ENCODE results near the gene ST7. TPM values are rescaled to one million over a fixed set of nuclear protein-coding genes. Genes with fewer than 3 reads are reported as not detected.

ST7 gene
- total and polyA plus RNA-seq, 2 experiments from 2014 or later: 9.9 to 18.3 TPM

DNA sequence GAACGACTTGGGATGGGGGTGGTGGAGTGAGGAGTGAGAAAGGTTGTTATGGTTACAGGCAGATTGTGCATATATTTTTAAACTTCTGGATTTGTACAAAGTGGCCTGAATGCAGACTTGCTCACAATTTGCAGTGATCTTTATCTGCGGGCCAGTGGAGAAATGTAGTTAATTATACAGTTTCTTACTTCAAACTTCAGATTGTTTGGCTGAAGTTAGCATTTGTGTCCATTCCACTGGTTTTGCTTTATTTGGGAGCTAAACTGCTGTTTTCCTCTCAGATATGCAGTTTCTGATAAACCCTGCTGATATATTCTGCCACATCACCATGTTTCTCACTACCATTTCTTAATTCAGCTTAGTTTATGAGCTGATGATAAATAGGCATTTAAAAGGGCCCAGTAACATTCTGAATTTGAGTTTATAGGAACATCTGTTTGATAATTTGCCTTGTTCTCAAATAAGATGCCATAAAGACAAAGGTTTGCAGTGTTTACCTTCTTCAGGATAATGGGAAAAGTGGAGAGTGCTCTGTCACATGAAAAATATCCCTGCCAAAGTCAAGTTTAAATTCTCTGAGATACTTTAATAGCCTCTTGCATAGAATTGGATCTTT lies 170.1 kb downstream of the ST7 start (continued):
- TF ChIP-seq, protein P1, sequence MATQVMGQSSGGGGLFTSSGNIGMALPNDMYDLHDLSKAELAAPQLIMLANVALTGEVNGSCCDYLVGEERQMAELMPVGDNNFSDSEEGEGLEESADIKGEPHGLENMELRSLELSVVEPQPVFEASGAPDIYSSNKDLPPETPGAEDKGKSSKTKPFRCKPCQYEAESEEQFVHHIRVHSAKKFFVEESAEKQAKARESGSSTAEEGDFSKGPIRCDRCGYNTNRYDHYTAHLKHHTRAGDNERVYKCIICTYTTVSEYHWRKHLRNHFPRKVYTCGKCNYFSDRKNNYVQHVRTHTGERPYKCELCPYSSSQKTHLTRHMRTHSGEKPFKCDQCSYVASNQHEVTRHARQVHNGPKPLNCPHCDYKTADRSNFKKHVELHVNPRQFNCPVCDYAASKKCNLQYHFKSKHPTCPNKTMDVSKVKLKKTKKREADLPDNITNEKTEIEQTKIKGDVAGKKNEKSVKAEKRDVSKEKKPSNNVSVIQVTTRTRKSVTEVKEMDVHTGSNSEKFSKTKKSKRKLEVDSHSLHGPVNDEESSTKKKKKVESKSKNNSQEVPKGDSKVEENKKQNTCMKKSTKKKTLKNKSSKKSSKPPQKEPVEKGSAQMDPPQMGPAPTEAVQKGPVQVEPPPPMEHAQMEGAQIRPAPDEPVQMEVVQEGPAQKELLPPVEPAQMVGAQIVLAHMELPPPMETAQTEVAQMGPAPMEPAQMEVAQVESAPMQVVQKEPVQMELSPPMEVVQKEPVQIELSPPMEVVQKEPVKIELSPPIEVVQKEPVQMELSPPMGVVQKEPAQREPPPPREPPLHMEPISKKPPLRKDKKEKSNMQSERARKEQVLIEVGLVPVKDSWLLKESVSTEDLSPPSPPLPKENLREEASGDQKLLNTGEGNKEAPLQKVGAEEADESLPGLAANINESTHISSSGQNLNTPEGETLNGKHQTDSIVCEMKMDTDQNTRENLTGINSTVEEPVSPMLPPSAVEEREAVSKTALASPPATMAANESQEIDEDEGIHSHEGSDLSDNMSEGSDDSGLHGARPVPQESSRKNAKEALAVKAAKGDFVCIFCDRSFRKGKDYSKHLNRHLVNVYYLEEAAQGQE (IDR thresholded peaks at IDR 0.05; ENCODE audit: unreplicated experiment): no peak
- no peak for TF ChIP-seq STAT1 (IDR thresholded peaks at IDR 0.05; ENCODE audit: unreplicated experiment)
- no peak for TF ChIP-seq POLR2AphosphoS5 (IDR thresholded peaks at IDR 0.05; ENCODE audit: low read depth)

DNA sequence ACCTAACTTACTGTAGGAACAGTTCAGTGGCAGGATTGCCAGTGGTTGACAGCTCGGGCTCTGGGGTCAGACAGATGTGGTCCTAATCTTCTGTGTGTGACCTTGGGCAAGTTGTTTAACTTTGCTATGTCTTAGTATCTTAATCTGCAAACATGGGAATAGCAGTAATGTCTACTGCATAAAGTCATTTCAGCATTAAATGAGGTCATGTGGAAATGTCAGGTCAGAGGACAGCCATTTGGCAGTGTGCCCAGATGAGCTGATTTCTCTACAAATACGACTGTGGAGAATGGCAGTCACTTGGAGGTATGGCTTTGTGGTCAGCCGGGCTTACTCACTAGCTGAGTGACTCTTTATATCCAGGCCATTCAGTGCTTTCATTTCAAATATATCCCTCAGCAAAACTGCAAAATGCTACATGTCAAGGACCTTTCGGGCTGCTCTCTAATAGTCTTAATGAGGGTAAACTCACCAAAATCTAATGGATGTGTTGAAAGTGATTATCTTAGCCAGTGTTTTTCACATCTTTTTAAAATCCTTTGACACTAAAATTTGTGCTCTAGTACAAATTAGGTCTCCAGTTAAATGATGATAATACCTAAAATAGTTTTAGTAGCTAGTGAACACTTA lies 171.4 kb downstream of the ST7 start:
- Mint-ChIP-seq H3K9me3 (no peaks in the 10 kb centered on the region), H3K27me3 (ENCODE audit: insufficient read depth, low read depth, poor library complexity) (no peaks in the 10 kb centered on the region), H3K27ac (0 out of 2 replicates have a peak overlapping the region, but pooled peaks have one; percentile 29), H3K36me3 (ENCODE audit: low read depth) (no peaks in the 10 kb centered on the region), H3K4me3 (no peak overlapping the region), H3K4me1 (peaks cover 25% of the 10 kb centered on the region)
- Histone ChIP-seq H3K27me3 (ENCODE audit: insufficient read depth) (no peaks in the 10 kb centered on the region), H3K36me3 (ENCODE audit: insufficient read depth) (no peaks in the 10 kb centered on the region), H3F3A (replicated peaks; ENCODE audit: low read depth) (no peaks in the 10 kb centered on the region), H3K4me3 (no peak overlapping the region), H3K4me2 (no peak overlapping the region), H3K9me2 (ENCODE audit: insufficient read depth) (no peaks in the 10 kb centered on the region), H2AFZ (no peak overlapping the region), H4K20me1 (replicated peaks; ENCODE audit: insufficient read depth) (no peaks in the 10 kb centered on the region), H3K27ac (ENCODE audit: low read depth) (no peak overlapping the region), H3K4me1 (ENCODE audit: insufficient read depth) (peaks cover 20% of the 10 kb centered on the region), H3K79me2 (replicated peaks; ENCODE audit: insufficient read depth) (no peaks in the 10 kb centered on the region)
- DNase-seq (ENCODE audit: low spot score) (no peak), ATAC-seq (no peak)
- TF ChIP-seq JUNB (IDR thresholded peaks at IDR 0.05; ENCODE audit: unreplicated experiment) (no peak), ZNF114 (CRISPR knock-in tag; IDR thresholded peaks at IDR 0.05) (no peak), ZNF331 (CRISPR knock-in tag; IDR thresholded peaks at IDR 0.05; ENCODE audit: low read depth) (no peak), POLR2AphosphoS5 (IDR thresholded peaks at IDR 0.05; ENCODE audit: low read depth) (no peak), NANOG (IDR thresholded peaks at IDR 0.05; ENCODE audit: borderline replicate concordance) (no peak), EZH2phosphoT487 (IDR thresholded peaks at IDR 0.05; ENCODE audit: unreplicated experiment) (no peak), EZH2 (IDR thresholded peaks at IDR 0.05; ENCODE audit: low read depth, unreplicated experiment) (no peak), CREB1 (CRISPR knock-in tag; IDR thresholded peaks at IDR 0.05; ENCODE audit: low read depth) (no peak)
- TF ChIP-seq, protein P2, sequence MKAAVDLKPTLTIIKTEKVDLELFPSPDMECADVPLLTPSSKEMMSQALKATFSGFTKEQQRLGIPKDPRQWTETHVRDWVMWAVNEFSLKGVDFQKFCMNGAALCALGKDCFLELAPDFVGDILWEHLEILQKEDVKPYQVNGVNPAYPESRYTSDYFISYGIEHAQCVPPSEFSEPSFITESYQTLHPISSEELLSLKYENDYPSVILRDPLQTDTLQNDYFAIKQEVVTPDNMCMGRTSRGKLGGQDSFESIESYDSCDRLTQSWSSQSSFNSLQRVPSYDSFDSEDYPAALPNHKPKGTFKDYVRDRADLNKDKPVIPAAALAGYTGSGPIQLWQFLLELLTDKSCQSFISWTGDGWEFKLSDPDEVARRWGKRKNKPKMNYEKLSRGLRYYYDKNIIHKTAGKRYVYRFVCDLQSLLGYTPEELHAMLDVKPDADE (IDR thresholded peaks at IDR 0.05): no peak
- TF ChIP-seq, protein P1 (IDR thresholded peaks at IDR 0.05; ENCODE audit: unreplicated experiment): no peak
